GM12873 (cell line): ENCODE measurements around the gene DLK1.

Experiments used
- CTCF ChIP-seq: IDR thresholded peaks from 2 replicates; pipeline ENCODE4 v1.5.1; 2012; ENCODE audit warnings: low read depth, mild to moderate bottlenecking, moderate library complexity, low read length, control low read depth; ENCODE audit not compliant: insufficient read depth; ENCODE audit errors: missing control alignments

The DLK1 gene

DNA sequence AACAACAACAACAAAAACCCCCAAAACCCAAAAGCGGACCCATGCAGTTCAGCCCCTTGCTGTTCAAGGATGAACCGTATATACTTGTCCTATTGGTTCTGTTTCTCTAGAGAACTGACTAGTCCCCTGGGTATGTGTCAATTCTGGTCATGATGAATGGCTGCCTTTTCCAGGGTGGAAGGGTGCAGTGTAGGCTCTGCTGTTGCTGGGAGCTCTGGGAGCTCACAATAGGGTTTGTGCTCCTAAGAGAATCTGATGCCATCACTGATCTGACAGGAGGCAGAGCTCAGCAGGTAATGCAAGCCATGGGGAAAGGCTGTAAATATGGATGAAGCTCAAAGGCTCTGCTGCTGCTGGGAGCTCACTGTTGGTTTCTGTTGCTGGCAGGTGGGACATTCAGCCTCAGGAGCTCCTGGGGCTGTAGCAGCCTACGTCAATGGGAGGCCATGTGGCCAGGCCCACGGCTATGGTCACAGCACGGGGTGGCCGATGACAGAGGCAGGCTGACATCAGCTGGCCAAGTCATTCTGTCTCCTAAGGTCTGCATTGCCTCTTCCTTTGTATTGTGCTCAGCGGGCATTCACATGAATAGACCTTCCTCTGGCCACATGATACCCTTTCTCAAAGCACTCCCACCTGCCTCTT is 37.9 kb downstream of the DLK1 start:
- no peak for TF ChIP-seq CTCF

GRCh38 chr14:100765296-100765695 is 38.6 kb downstream of the DLK1 start:
- TF ChIP-seq CTCF = no peak

DNA sequence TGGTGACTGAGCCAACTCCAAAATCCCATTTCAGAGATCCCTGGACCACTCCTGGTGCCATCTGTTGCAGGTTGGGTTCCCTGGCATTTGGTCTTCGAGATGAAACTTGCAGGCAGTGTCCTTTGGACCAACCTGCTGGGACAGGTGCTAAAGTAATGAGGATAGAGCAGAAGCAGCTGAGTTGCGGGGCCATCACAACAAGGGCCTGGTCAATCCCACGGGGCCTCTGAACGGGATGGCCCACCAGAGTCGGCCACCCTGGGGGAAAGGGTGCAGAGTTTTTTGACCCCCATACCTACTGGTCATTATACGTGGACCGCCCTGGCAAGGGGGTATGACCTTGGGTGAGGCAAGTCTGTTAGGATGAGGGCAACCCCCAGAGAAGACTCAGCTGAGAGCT is 39.3 kb downstream of the DLK1 start:
- no peak for TF ChIP-seq CTCF

DNA sequence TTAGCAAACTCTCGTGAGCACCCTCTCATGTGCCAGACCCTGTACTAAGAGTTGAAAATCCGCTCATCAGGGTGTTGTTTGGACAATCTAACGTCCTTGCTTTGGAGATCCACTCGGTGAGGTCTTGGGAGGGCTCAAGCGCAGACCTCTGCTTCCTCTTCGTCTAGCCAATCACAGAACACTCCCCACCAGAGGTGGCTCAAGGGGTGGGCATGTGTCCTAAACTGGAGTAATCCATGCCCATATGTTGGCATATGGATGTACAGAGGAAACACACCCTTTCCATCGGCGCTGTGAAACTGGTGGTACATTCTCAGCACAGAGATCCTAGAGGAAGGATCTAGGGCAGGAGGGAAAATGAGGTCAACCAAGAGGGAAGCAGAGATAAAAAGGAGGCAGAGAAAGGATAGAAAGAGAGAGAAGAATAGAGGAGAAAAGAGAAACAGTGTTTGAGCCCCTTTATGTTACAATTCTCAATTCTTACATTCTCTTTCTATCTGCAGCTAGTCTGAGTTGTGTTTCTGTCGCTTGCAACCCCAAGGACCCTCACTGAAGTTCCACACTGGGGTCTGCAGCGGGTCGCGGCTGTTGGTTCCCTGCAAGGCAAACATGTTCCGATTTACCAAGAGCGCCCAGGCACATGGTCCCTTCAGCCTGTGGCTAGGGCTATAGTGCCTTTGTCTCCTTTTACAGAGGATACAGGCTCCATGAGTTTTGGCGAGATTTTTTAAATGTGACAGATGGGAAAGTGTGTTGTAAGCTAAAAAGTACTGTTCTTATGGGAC is 40.5 kb downstream of the DLK1 start:
- TF ChIP-seq CTCF = no peak

- TF ChIP-seq CTCF = no peak
These were observed 41.3 kb downstream of the DLK1 start for GRCh38 chr14:100767788-100768536.

DNA sequence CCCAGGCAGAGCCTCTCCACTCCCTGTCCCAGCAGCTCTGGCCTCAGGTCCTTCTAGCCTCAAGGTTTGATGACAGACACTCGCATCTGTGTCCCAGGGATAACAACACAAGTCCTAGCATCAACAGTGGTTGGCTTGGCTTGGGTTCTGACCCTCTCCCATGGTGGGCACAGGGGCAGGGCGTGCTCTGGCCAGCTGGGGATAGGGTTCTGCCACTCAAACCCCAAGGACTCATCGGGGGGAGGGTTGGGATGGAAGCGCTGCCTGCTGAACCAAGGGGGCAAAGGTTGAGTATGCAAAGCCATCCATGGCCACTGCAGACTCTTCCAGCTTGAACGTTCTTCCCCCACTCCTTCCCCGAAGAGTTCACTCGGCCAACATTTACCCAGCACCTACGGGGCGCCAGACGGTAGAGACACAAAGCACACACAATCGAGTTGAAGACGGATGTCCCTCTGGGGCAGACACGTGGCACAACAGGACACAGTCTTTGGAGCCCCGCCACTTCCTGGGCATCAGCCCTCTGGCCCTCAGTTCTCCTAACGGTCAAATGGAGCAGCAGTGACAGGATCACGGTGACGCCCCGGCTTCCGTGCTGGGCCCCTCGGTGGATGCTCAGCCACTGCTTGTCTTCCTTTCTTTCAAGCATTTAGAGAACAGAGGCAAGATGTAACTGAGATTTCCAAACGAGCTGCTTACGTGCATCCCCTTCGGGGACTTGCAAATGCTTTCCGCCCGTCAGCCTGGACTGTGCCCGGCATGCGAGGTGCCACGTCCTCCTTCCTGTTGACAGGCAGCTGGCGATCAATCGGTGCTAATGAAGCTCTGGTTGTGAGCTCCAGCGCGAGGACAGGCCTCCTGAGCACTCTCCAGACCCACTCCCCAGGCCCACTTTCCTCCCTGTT is 42.6 kb downstream of the DLK1 start:
- no peak for TF ChIP-seq CTCF
